Nephron progenitor cell (in vitro differentiated cells): ENCODE results near the gene AFMID.

Experiments used
- DNase-seq: peaks from one replicate; pipeline ENCODE4 v3.0.0; 2021
- H3K27ac Mint-ChIP-seq: 2 replicates; pipeline ENCODE4 v1.8.0; 2021; ENCODE audit warnings: mild to moderate bottlenecking, moderate library complexity, mixed read lengths
- H3K27me3 Mint-ChIP-seq: 2 replicates; pipeline ENCODE4 v1.8.0; 2021; ENCODE audit warnings: mild to moderate bottlenecking, low read depth, mixed read lengths; ENCODE audit not compliant: poor library complexity
- H3K36me3 Mint-ChIP-seq: 2 replicates; pipeline ENCODE4 v1.8.0; 2021; ENCODE audit warnings: low read depth, mixed read lengths
- H3K4me1 Mint-ChIP-seq: 2 replicates; pipeline ENCODE4 v1.8.0; 2021; ENCODE audit warnings: mixed read lengths
- H3K4me3 Mint-ChIP-seq: 2 replicates; pipeline ENCODE4 v1.8.0; 2021; ENCODE audit warnings: mild to moderate bottlenecking, moderate library complexity, mixed read lengths
- H3K9me3 Mint-ChIP-seq: 2 replicates; pipeline ENCODE4 v1.8.0; 2021; ENCODE audit warnings: mild to moderate bottlenecking, moderate library complexity, mixed read lengths
- CTCF ChIP-seq: fragments of 200-600 bp; sonication (generic); IDR thresholded peaks from 2 replicates; pipeline ENCODE4 v1.5.0; 2021; ENCODE audit warnings: antibody characterized with exemption

Gene AFMID

GRCh38 chr17:78154903-78155811, 32.0 kb upstream of the AFMID start:
- Mint-ChIP-seq H3K4me3 (no peak overlapping the region), H3K27me3 (peaks cover 19% of the 10 kb centered on the region), H3K4me1 (peaks cover 30% of the 10 kb centered on the region), H3K36me3 (no peaks in the 10 kb centered on the region), H3K9me3 (no peaks in the 10 kb centered on the region), H3K27ac (peak overlapping the region; percentile 57)
- no peak for DNase-seq
- TF ChIP-seq CTCF: no peak

- Mint-ChIP-seq H3K36me3 (no peaks in the 10 kb centered on the region), H3K4me3 (no peak overlapping the region), H3K27me3 (peaks cover 18% of the 10 kb centered on the region), H3K27ac (no peak overlapping the region), H3K9me3 (no peaks in the 10 kb centered on the region), H3K4me1 (peaks cover 11% of the 10 kb centered on the region)
- no peak for DNase-seq
- TF ChIP-seq CTCF: no peak
These were observed 27.5 kb upstream of the AFMID start for GRCh38 chr17:78159575-78160158.

GRCh38 chr17:78163881-78164747, 23.0 kb upstream of the AFMID start:
- H3K27me3 Mint-ChIP-seq: peaks cover 10% of the 10 kb centered on the region
- no peaks in the 10 kb centered on the region for H3K36me3 Mint-ChIP-seq
- DNase-seq: no peak
- H3K9me3 Mint-ChIP-seq: no peaks in the 10 kb centered on the region
- H3K27ac Mint-ChIP-seq: no peak overlapping the region
- H3K4me3 Mint-ChIP-seq: no peak overlapping the region
- TF ChIP-seq CTCF: no peak
- H3K4me1 Mint-ChIP-seq: peaks cover 5% of the 10 kb centered on the region

- Mint-ChIP-seq H3K4me1 (no peaks in the 10 kb centered on the region), H3K4me3 (no peak overlapping the region), H3K27me3 (peaks cover 7% of the 10 kb centered on the region), H3K9me3 (no peaks in the 10 kb centered on the region), H3K36me3 (no peaks in the 10 kb centered on the region), H3K27ac (no peak overlapping the region)
- no peak for DNase-seq
- no peak for TF ChIP-seq CTCF
These were observed 22.2 kb upstream of the AFMID start for GRCh38 chr17:78164748-78165607.

GRCh38 chr17:78166416-78166815, 20.7 kb upstream of the AFMID start:
- TF ChIP-seq CTCF: no peak
- H3K27ac Mint-ChIP-seq: no peak overlapping the region

More at GRCh38 chr17:78166416-78166815, 20.7 kb upstream of the AFMID start:
- no peaks in the 10 kb centered on the region for H3K36me3 Mint-ChIP-seq
- no peaks in the 10 kb centered on the region for H3K4me1 Mint-ChIP-seq
- peaks cover 6% of the 10 kb centered on the region for H3K27me3 Mint-ChIP-seq
- no peaks in the 10 kb centered on the region for H3K9me3 Mint-ChIP-seq
- no peak for DNase-seq
- H3K4me3 Mint-ChIP-seq: no peak overlapping the region
